ENCODE results near the gene TRIM26.
"Not testable (repeated sequence)": the region's sequence is repeated elsewhere in the genome, so short reads cannot be mapped to it uniquely, and the experiment has no call there.

The TRIM26 gene

GRCh38 chr6:30165238-30165637 is 48.0 kb downstream of the TRIM26 start:
- not testable (repeated sequence) for H3K36me3 ChIP-seq (ENCODE audit: insufficient read depth, low read depth, low read length); H3K4me1 ChIP-seq (ENCODE audit: insufficient read depth, low read length); H3K9me3 ChIP-seq (ENCODE audit: insufficient read depth, low read depth, low read length); H3K4me3 ChIP-seq (ENCODE audit: low read length); H3K27ac ChIP-seq (ENCODE audit: low read length); H3K9ac ChIP-seq (ENCODE audit: low read depth, low read length)
- H3K27me3 ChIP-seq (ENCODE audit: insufficient read depth, low read length) = peaks cover 15% of the 10 kb centered on the region

GRCh38 chr6:30164714-30165113 is 48.5 kb downstream of the TRIM26 start:
- Histone ChIP-seq H3K36me3 (ENCODE audit: insufficient read depth, low read depth, low read length) (no peaks in the 10 kb centered on the region), H3K9ac (ENCODE audit: low read depth, low read length) (no peak overlapping the region), H3K27ac (ENCODE audit: low read length) (no peak overlapping the region), H3K9me3 (ENCODE audit: insufficient read depth, low read depth, low read length) (no peaks in the 10 kb centered on the region), H3K4me1 (ENCODE audit: insufficient read depth, low read length) (no peaks in the 10 kb centered on the region), H3K27me3 (ENCODE audit: insufficient read depth, low read length) (peaks cover 14% of the 10 kb centered on the region; the same call in 1 of the 2 replicates), H3K4me3 (ENCODE audit: low read length) (no peak overlapping the region)

DNA sequence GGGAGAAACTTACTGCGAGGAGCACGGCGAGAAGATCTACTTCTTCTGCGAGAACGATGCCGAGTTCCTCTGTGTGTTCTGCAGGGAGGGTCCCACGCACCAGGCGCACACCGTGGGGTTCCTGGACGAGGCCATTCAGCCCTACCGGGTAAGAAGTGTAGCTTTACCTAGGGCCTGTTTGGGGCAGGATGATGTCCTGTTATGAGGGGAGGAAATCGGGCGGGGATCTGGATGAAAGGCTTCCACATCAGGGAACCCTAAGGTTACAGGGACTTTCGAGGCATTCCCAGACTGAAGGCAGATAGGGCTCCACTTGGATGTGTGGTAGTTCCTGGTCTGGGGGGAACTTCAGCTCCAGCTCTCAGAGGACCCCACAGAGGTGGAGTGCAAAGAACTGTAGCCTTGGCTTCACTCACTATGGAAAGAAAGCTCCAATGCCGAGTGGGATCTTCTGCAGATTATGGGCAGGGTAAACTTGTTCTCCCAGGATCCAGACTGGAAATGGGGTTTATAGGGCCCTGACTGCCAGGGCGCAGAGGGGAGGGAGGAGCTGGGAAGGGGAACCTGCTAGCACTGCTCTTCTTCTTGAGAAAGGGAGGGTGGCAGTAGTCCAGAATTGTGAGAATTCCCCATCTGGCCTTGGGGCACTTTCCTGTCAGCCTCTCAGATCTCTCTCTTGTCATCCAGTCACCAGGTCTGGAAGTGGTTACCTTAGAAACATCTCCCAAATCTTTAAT is 49.1 kb downstream of the TRIM26 start:
- Histone ChIP-seq H3K9me3 (ENCODE audit: insufficient read depth, low read depth, low read length) (no peaks in the 10 kb centered on the region), H3K4me1 (ENCODE audit: insufficient read depth, low read length) (no peaks in the 10 kb centered on the region), H3K9ac (ENCODE audit: low read depth, low read length) (no peak overlapping the region), H3K4me3 (ENCODE audit: low read length) (no peak overlapping the region), H3K27me3 (ENCODE audit: insufficient read depth, low read length) (peaks cover 18% of the 10 kb centered on the region; the same call in 1 of the 2 replicates), H3K27ac (ENCODE audit: low read length) (no peak overlapping the region), H3K36me3 (ENCODE audit: insufficient read depth, low read depth, low read length) (no peaks in the 10 kb centered on the region)

DNA sequence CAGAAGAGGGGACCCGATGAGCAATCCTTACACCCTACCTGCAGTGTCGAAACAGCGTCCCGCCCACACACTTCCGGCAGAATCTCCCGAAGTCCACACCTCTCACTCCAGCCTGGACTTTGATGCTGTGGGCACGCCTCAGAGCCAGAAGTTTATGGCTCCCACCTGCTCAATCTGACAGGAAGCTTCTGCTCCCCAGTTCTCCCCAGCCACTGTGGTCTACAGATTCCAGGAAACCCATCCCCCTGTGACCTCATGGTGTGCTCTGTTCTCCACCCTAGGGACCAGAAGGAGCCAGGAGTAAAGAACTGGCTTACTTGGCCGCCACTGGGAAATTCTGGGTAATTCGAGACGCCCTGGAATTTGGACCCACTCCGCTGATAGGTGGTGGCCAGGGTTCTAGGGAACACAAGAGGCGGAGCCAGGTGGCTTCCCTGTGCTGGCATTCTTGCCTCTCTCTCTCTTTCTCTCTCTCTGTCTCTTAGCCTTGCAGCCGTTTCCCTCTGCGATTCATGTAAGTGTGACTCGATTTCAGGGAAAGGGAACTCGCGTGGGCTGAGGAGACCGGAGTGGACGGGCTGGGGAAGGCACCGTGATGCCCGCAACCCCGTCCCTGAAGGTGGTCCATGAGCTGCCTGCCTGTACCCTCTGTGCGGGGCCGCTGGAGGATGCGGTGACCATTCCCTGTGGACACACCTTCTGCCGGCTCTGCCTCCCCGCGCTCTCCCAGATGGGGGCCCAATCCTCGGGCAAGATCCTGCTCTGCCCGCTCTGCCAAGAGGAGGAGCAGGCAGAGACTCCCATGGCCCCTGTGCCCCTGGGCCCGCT is 49.9 kb downstream of the TRIM26 start, which contains the start of gene TRIM15:
TSS of gene TRIM15 (plus strand) at position 457 of the 828 bp plus-strand sequence. CDS start at position 596, 139 bp downstream.
- Histone ChIP-seq H3K9ac (ENCODE audit: low read depth, low read length) (no peak within 1 kb of the TSS), H3K36me3 (ENCODE audit: insufficient read depth, low read depth, low read length) (no peaks in the 10 kb centered on the region), H3K4me1 (ENCODE audit: insufficient read depth, low read length) (no peaks in the 10 kb centered on the region), H3K4me3 (ENCODE audit: low read length) (no peak within 1 kb of the TSS), H3K9me3 (ENCODE audit: insufficient read depth, low read depth, low read length) (no peaks in the 10 kb centered on the region), H3K27me3 (ENCODE audit: insufficient read depth, low read length) (peaks cover 18% of the 10 kb centered on the region; the same call in 1 of the 2 replicates), H3K27ac (ENCODE audit: low read length) (no peak within 1 kb of the TSS)

DNA sequence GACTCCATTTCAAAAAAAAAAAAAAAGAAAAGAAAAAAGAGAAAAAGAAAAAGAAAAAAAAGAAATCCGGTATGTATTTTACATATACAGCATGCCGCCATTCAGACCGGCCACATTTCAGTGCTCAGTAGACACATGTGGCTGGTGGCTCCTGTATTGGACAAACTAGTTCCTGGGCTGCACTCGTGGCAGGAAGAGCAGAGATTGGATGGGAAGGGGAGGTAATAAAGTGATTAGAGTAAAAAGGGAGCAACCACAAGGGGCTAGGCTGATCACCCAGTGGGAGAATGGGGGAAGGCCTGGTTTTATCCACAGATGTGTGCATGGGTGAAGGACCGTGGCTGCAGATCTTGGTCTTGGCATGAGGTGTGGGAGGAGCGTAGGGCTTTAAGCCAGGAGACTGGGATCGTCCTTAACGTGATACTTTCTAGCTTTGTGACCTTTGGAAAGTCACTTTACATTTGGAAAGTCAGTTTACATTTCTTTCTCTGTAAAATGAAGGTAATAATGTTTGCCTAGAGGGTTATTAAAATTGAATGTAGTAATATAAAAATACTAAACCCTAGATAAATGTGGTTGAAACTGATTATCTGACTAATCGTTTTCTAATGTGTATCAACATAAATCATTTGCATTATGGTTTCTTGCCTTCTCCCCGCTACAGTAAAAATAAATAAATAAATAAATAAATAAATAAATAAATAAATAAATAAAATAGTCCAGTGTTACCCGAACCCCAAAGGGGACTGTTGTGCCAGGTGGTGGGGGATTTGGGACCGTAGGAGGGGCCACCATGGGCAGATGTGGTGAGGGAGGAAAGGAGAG is 50.7 kb downstream of the TRIM26 start:
- Histone ChIP-seq H3K4me1 (ENCODE audit: insufficient read depth, low read length) (no peaks in the 10 kb centered on the region), H3K4me3 (ENCODE audit: low read length) (no peak overlapping the region), H3K27ac (ENCODE audit: low read length) (no peak overlapping the region), H3K36me3 (ENCODE audit: insufficient read depth, low read depth, low read length) (no peaks in the 10 kb centered on the region), H3K9me3 (ENCODE audit: insufficient read depth, low read depth, low read length) (no peaks in the 10 kb centered on the region), H3K27me3 (ENCODE audit: insufficient read depth, low read length) (peaks cover 10% of the 10 kb centered on the region; the same call in 1 of the 2 replicates), H3K9ac (ENCODE audit: low read depth, low read length) (no peak overlapping the region)

DNA sequence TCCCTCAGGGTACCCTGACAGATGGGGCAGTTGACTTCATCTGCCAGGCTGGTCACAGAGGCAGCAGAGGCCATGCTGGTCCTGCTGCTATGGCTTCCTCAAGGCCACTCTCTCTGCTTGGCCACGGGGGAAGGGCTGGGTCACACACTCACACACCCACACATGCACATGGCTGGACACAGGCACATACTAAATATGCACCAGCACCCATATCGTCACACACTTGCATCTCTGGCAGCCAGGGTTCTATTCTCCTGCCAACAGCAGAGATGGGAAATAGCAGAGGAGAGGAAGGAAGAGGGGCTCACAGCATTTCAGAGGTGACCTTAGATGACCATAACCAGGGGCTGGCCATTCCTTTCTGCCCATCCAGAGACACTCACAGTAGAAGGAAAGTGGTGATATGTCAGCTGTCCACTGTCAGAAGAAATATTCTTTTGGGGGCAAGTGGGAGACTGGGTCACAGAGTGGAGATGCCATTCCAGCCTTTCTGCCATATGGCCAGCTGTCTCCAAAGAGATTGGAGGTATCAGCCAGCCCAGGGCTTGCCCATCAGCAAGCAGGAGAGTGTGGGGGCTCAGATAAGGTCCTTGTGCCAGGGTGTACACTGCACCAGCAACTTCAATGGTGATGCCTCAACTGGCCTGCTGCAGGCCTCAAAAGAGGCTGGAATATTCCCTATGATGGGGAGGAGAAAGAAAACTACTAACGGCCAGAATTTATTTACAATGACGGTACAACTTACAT is 52.2 kb downstream of the TRIM26 start, which contains the start of gene TRIM10:
TSS of gene TRIM10 (minus strand) at position 427 of the 747 bp plus-strand sequence. CDS start at position 74, 353 bp downstream.
- peaks cover 4% of the 10 kb centered on the region; the same call in 1 of the 2 replicates for H3K27me3 ChIP-seq (ENCODE audit: insufficient read depth, low read length)
- H3K36me3 ChIP-seq (ENCODE audit: insufficient read depth, low read depth, low read length) = no peaks in the 10 kb centered on the region
- H3K9ac ChIP-seq (ENCODE audit: low read depth, low read length) = no peak within 1 kb of the TSS
- no peaks in the 10 kb centered on the region for H3K9me3 ChIP-seq (ENCODE audit: insufficient read depth, low read depth, low read length)
- H3K4me3 ChIP-seq (ENCODE audit: low read length) = no peak within 1 kb of the TSS
- H3K4me1 ChIP-seq (ENCODE audit: insufficient read depth, low read length) = no peaks in the 10 kb centered on the region
- no peak within 1 kb of the TSS for H3K27ac ChIP-seq (ENCODE audit: low read length)

- H3K27ac ChIP-seq (ENCODE audit: low read length) = no peak overlapping the region
- no peaks in the 10 kb centered on the region for H3K9me3 ChIP-seq (ENCODE audit: insufficient read depth, low read depth, low read length)
- H3K4me3 ChIP-seq (ENCODE audit: low read length) = no peak overlapping the region
- no peaks in the 10 kb centered on the region for H3K4me1 ChIP-seq (ENCODE audit: insufficient read depth, low read length)
- no peaks in the 10 kb centered on the region for H3K36me3 ChIP-seq (ENCODE audit: insufficient read depth, low read depth, low read length)
- H3K9ac ChIP-seq (ENCODE audit: low read depth, low read length) = no peak overlapping the region
- H3K27me3 ChIP-seq (ENCODE audit: insufficient read depth, low read length) = peaks cover 4% of the 10 kb centered on the region; the same call in 1 of the 2 replicates
Measured at GRCh38 chr6:30160008-30160784, 53.0 kb downstream of the TRIM26 start.

GRCh38 chr6:30158475-30159040 is 54.6 kb downstream of the TRIM26 start:
- Histone ChIP-seq H3K9me3 (ENCODE audit: insufficient read depth, low read depth, low read length) (no peaks in the 10 kb centered on the region), H3K9ac (ENCODE audit: low read depth, low read length) (no peak overlapping the region), H3K4me1 (ENCODE audit: insufficient read depth, low read length) (no peaks in the 10 kb centered on the region), H3K36me3 (ENCODE audit: insufficient read depth, low read depth, low read length) (no peaks in the 10 kb centered on the region), H3K27me3 (ENCODE audit: insufficient read depth, low read length) (peaks cover 10% of the 10 kb centered on the region; the same call in 1 of the 2 replicates), H3K4me3 (ENCODE audit: low read length) (no peak overlapping the region), H3K27ac (ENCODE audit: low read length) (no peak overlapping the region)

- no peak overlapping the region for H3K9ac ChIP-seq (ENCODE audit: low read depth, low read length)
- H3K27ac ChIP-seq (ENCODE audit: low read length) = no peak overlapping the region
- H3K27me3 ChIP-seq (ENCODE audit: insufficient read depth, low read length) = peaks cover 10% of the 10 kb centered on the region; the same call in 1 of the 2 replicates
- no peaks in the 10 kb centered on the region for H3K4me1 ChIP-seq (ENCODE audit: insufficient read depth, low read length)
- H3K9me3 ChIP-seq (ENCODE audit: insufficient read depth, low read depth, low read length) = no peaks in the 10 kb centered on the region
- no peaks in the 10 kb centered on the region for H3K36me3 ChIP-seq (ENCODE audit: insufficient read depth, low read depth, low read length)
- no peak overlapping the region for H3K4me3 ChIP-seq (ENCODE audit: low read length)
Measured at GRCh38 chr6:30157999-30158398, 55.2 kb downstream of the TRIM26 start.

GRCh38 chr6:30157581-30157980 is 55.6 kb downstream of the TRIM26 start:
- no peak overlapping the region for H3K4me3 ChIP-seq (ENCODE audit: low read length)
- no peak overlapping the region for H3K9ac ChIP-seq (ENCODE audit: low read depth, low read length)
- H3K9me3 ChIP-seq (ENCODE audit: insufficient read depth, low read depth, low read length) = no peaks in the 10 kb centered on the region
- H3K27me3 ChIP-seq (ENCODE audit: insufficient read depth, low read length) = peaks cover 10% of the 10 kb centered on the region; the same call in 1 of the 2 replicates
- H3K27ac ChIP-seq (ENCODE audit: low read length) = no peak overlapping the region
- no peaks in the 10 kb centered on the region for H3K36me3 ChIP-seq (ENCODE audit: insufficient read depth, low read depth, low read length)
- no peaks in the 10 kb centered on the region for H3K4me1 ChIP-seq (ENCODE audit: insufficient read depth, low read length)

All from iPS-20b (cell line).